GM21717 (cell line): ENCODE results near the gene NR0B2.
A peak's percentile ranks its signal among the peaks of the same experiment; 100 is the strongest.

Experiments
- ATAC-seq: cut with Tn5 transposase; IDR thresholded peaks from one replicate; pipeline ENCODE4 v1.9.1; 2021; ENCODE audit warnings: mild to moderate bottlenecking, moderate library complexity; ENCODE audit not compliant: unreplicated experiment

NR0B2 gene

GRCh38 chr1:26938004-26938658, 24.4 kb upstream of the NR0B2 start:
- no peak for ATAC-seq

GRCh38 chr1:26936823-26937222, 23.0 kb upstream of the NR0B2 start:
- no peak for ATAC-seq

GRCh38 chr1:26932531-26932930, 18.8 kb upstream of the NR0B2 start:
- no peak for ATAC-seq

- no peak for ATAC-seq
Observed at GRCh38 chr1:26923711-26924110, 9.9 kb upstream of the NR0B2 start.

- ATAC-seq: no peak
Observed at GRCh38 chr1:26922901-26923300, 9.1 kb upstream of the NR0B2 start.

GRCh38 chr1:26922431-26922729, 8.6 kb upstream of the NR0B2 start:
- ATAC-seq: no peak

- ATAC-seq: peak; percentile 92
Observed at GRCh38 chr1:26921540-26922430, 8.0 kb upstream of the NR0B2 start, which contains the start of gene NUDC. NUDC (plus strand) TSS chr1:26921743; CDS start chr1:26921849, 106 bp downstream.

- peak; percentile 19 for ATAC-seq
Observed at GRCh38 chr1:26921126-26921539, 7.4 kb upstream of the NR0B2 start.

GRCh38 chr1:26915204-26915842, 1.5 kb upstream of the NR0B2 start:
- no peak for ATAC-seq

- no peak for ATAC-seq
Observed at GRCh38 chr1:26913389-26913753, 404 bp downstream of the NR0B2 start.

GRCh38 chr1:26912147-26912490, 1.7 kb downstream of the NR0B2 start:
- ATAC-seq: no peak

- no peak for ATAC-seq
Observed at GRCh38 chr1:26911399-26912146, 2.2 kb downstream of the NR0B2 start.

GRCh38 chr1:26910343-26911160, 3.2 kb downstream of the NR0B2 start:
- ATAC-seq: no peak

- no peak for ATAC-seq
Observed at GRCh38 chr1:26909951-26910342, 3.8 kb downstream of the NR0B2 start.

- ATAC-seq: no peak
Observed at GRCh38 chr1:26907071-26907917, 6.5 kb downstream of the NR0B2 start.

GRCh38 chr1:26900815-26901511, 12.8 kb downstream of the NR0B2 start:
- no peak for ATAC-seq

- ATAC-seq: peak; percentile 81
Observed at GRCh38 chr1:26900001-26900814, 13.6 kb downstream of the NR0B2 start, which contains the start of gene GPATCH3. GPATCH3 (minus strand) TSS chr1:26900467; CDS start chr1:26900442, 25 bp downstream.

GRCh38 chr1:26897351-26897750, 16.4 kb downstream of the NR0B2 start:
- no peak for ATAC-seq
